DND-41 (cell line): ENCODE results near the gene TMEM128.
A peak's percentile ranks its signal among the peaks of the same experiment; 100 is the strongest.

Source experiments
- ATAC-seq: fragments of 200-7000 bp; cut with Tn5 transposase; 3 replicates; pipeline ENCODE4 v1.9.1; 2021; ENCODE audit warnings: low read depth; ENCODE audit not compliant: insufficient read depth
- DNase-seq: peaks from one replicate; pipeline ENCODE4 v3.0.0-alpha.2; 2020
- H2AFZ ChIP-seq: 2 replicates; pipeline ENCODE4 v1.6.0; 2012; ENCODE audit warnings: low read depth, low read length
- H3K27ac ChIP-seq: 2 replicates; pipeline ENCODE4 v1.5.1; 2012; ENCODE audit warnings: low read length, inconsistent platforms
- H3K27me3 ChIP-seq: fragments of 200-600 bp; sonication (generic); 2 replicates; pipeline ENCODE4 v1.6.0; 2012; ENCODE audit warnings: low read length, mild to moderate bottlenecking, inconsistent platforms; ENCODE audit not compliant: insufficient read depth, poor library complexity
- H3K36me3 ChIP-seq: 2 replicates; pipeline ENCODE4 v1.5.1; 2012; ENCODE audit warnings: low read length, inconsistent platforms; ENCODE audit not compliant: insufficient read depth
- H3K4me1 ChIP-seq: 2 replicates; pipeline ENCODE4 v1.5.1; 2012; ENCODE audit warnings: mild to moderate bottlenecking, low read length; ENCODE audit not compliant: insufficient read depth
- H3K4me2 ChIP-seq: 2 replicates; pipeline ENCODE4 v1.6.0; 2012; ENCODE audit warnings: mild to moderate bottlenecking, moderate library complexity, low read length, inconsistent platforms; ENCODE audit not compliant: insufficient read depth
- H3K4me3 ChIP-seq, 2 experiments: fragments of 200-600 bp in 1 of 2; shearing (Covaris generic) in 1 of 2; 2 replicates each; pipeline ENCODE4 v1.5.1; 2012 to 2016; ENCODE audit warnings: inconsistent platforms in 2 of 2, low read length in 2 of 2, mild to moderate bottlenecking in 2 of 2, low read depth in 1 of 2, moderate library complexity in 1 of 2
- H3K79me2 ChIP-seq: 2 replicates; pipeline ENCODE4 v1.6.0; 2012; ENCODE audit warnings: low read length, inconsistent platforms; ENCODE audit not compliant: insufficient read depth
- H3K9ac ChIP-seq: 2 replicates; pipeline ENCODE4 v1.6.0; 2012; ENCODE audit warnings: low read depth, mild to moderate bottlenecking, inconsistent platforms, low read length, moderate library complexity
- H3K9me3 ChIP-seq: 2 replicates; pipeline ENCODE4 v1.5.1; 2012; ENCODE audit warnings: low read length, moderate library complexity, mild to moderate bottlenecking, inconsistent platforms; ENCODE audit not compliant: insufficient read depth, severe bottlenecking
- H4K20me1 ChIP-seq: 2 replicates; pipeline ENCODE4 v1.6.0; 2012; ENCODE audit warnings: low read length; ENCODE audit not compliant: insufficient read depth
- CTCF ChIP-seq: IDR thresholded peaks from 2 replicates; pipeline ENCODE4 v1.5.1; 2012; ENCODE audit warnings: borderline replicate concordance, low read length, moderate library complexity, mild to moderate bottlenecking; ENCODE audit not compliant: poor library complexity, severe bottlenecking; ENCODE audit errors: extremely low read depth
- EZH2 ChIP-seq: IDR thresholded peaks from 3 replicates; pipeline ENCODE4 v1.6.1; 2012; ENCODE audit warnings: borderline replicate concordance, low read depth, mild to moderate bottlenecking, moderate library complexity, low read length, inconsistent platforms; ENCODE audit not compliant: severe bottlenecking

The TMEM128 gene

GRCh38 chr4:4248029-4248884 is at the start of gene TMEM128:
TSS of gene TMEM128 (minus strand) at chr4:4248223. CDS start at chr4:4248202, 21 bp downstream.
- peak; percentile 96 for ATAC-seq
- Histone ChIP-seq H3K27me3 (no peaks in the 10 kb centered on the region), H2AFZ (peak within 1 kb of the TSS; percentile 82), H3K4me1 (peaks cover 28% of the 10 kb centered on the region), H3K27ac (peak within 1 kb of the TSS; percentile 91), H3K9ac (peak within 1 kb of the TSS; percentile 85), H3K36me3 (peaks cover 21% of the 10 kb centered on the region), H4K20me1 (no peaks in the 10 kb centered on the region; the same call in 1 of the 2 replicates), H3K4me2 (peak within 1 kb of the TSS; percentile 85), H3K4me3 (peak within 1 kb of the TSS; percentile 94 to 96), H3K79me2 (peaks cover 25% of the 10 kb centered on the region), H3K9me3 (no peaks in the 10 kb centered on the region)
- TF ChIP-seq CTCF, result peak; percentile 16
- TF ChIP-seq EZH2, result no peak
- DNase-seq, result peak; percentile 91

GRCh38 chr4:4296283-4296846 is 48.3 kb upstream of the TMEM128 start:
- H3K4me3 ChIP-seq, result no peak overlapping the region
- H4K20me1 ChIP-seq, result peaks cover 19% of the 10 kb centered on the region; the same call in 1 of the 2 replicates
- no peaks in the 10 kb centered on the region for H3K27me3 ChIP-seq
- TF ChIP-seq CTCF, result no peak
- TF ChIP-seq EZH2, result no peak
- no peak overlapping the region for H2AFZ ChIP-seq
- H3K27ac ChIP-seq, result no peak overlapping the region
- no peaks in the 10 kb centered on the region for H3K9me3 ChIP-seq
- no peak overlapping the region for H3K4me2 ChIP-seq
- H3K9ac ChIP-seq, result no peak overlapping the region
- H3K36me3 ChIP-seq, result peaks cover 15% of the 10 kb centered on the region; the same call in 1 of the 2 replicates
- H3K4me1 ChIP-seq, result peaks cover 9% of the 10 kb centered on the region
- ATAC-seq (no peak), DNase-seq (no peak)
- peaks cover 76% of the 10 kb centered on the region for H3K79me2 ChIP-seq

GRCh38 chr4:4293279-4293678 is 45.3 kb upstream of the TMEM128 start:
- ATAC-seq, result no peak
- Histone ChIP-seq H3K4me1 (peaks cover 27% of the 10 kb centered on the region), H2AFZ (no peak overlapping the region), H4K20me1 (peaks cover 16% of the 10 kb centered on the region; the same call in 1 of the 2 replicates), H3K27me3 (no peaks in the 10 kb centered on the region), H3K9ac (no peak overlapping the region), H3K27ac (no peak overlapping the region), H3K79me2 (peaks cover 94% of the 10 kb centered on the region), H3K4me3 (no peak overlapping the region), H3K36me3 (peaks cover 9% of the 10 kb centered on the region; the same call in 1 of the 2 replicates), H3K4me2 (no peak overlapping the region), H3K9me3 (no peaks in the 10 kb centered on the region)
- TF ChIP-seq CTCF, result no peak
- TF ChIP-seq EZH2, result no peak
- no peak for DNase-seq
